IPS-18a (cell line): ENCODE results near the gene TC2N.
"Not testable (repeated sequence)": the region's sequence is repeated elsewhere in the genome, so short reads cannot be mapped to it uniquely, and the experiment has no call there.

Source experiments
- H3K27ac ChIP-seq: one replicate; pipeline ENCODE4 v1.5.1; 2013; ENCODE audit warnings: low read length
- H3K27me3 ChIP-seq: one replicate; pipeline ENCODE4 v1.6.1; 2013; ENCODE audit warnings: mild to moderate bottlenecking, low read length; ENCODE audit not compliant: control insufficient read depth, insufficient read depth
- H3K36me3 ChIP-seq: one replicate; pipeline ENCODE4 v1.6.1; 2013; ENCODE audit warnings: low read depth, low read length; ENCODE audit not compliant: control insufficient read depth
- H3K4me1 ChIP-seq: one replicate; pipeline ENCODE4 v1.6.1; 2013; ENCODE audit warnings: low read depth, low read length; ENCODE audit not compliant: control insufficient read depth
- H3K4me3 ChIP-seq: one replicate; pipeline ENCODE4 v1.5.1; 2013; ENCODE audit warnings: low read length
- H3K9ac ChIP-seq: one replicate; pipeline ENCODE4 v1.6.1; 2013; ENCODE audit warnings: mild to moderate bottlenecking, low read length, moderate library complexity
- H3K9me3 ChIP-seq: one replicate; pipeline ENCODE4 v1.6.1; 2013; ENCODE audit warnings: low read depth, low read length; ENCODE audit not compliant: control insufficient read depth

The TC2N gene

DNA sequence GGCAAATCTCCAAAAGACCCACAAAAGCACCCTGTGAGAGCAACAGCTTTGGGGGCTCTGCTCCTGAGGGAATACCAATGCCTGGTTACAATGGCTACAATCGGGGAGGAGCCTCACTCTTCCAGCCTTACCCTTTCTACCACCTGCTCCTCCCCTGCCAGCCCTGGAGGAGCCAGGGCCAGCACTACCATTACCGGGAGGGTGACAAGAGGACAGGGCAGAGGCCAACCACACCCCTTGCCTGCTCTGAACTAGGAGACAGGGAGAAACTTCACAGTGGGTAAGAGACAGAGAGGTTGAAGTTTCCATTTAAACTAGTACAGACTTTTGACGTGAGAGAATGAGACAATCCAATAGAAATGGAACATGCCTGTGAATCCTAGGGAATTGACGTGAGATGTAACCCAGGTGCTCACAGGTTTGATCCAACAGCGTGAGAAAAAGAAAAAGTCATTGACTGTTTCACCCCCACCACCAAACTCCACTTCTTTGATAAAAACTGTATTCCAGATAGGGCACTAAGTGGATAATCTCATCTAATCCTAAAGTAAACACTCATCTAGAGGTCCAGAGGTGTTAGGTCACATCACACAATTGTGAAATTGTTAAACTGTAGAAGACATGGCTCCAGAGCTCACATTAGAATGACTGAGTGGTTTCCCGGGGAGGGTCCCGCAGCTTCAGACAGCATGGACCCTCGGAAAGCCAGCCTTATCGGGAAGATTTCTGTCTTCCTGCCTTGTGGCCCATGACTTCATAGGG, 8.4 kb upstream of the TC2N start:
- H3K4me1 ChIP-seq, result no peaks in the 10 kb centered on the region
- H3K36me3 ChIP-seq, result no peaks in the 10 kb centered on the region
- no peak overlapping the region for H3K4me3 ChIP-seq
- H3K27me3 ChIP-seq, result no peaks in the 10 kb centered on the region
- H3K9ac ChIP-seq, result no peak overlapping the region
- no peak overlapping the region for H3K27ac ChIP-seq
- no peaks in the 10 kb centered on the region for H3K9me3 ChIP-seq

- Histone ChIP-seq H3K27ac (no peak overlapping the region), H3K4me1 (peaks cover 4% of the 10 kb centered on the region), H3K9ac (no peak overlapping the region)
Measured at GRCh38 chr14:91873471-91874415, 6.4 kb upstream of the TC2N start.

DNA sequence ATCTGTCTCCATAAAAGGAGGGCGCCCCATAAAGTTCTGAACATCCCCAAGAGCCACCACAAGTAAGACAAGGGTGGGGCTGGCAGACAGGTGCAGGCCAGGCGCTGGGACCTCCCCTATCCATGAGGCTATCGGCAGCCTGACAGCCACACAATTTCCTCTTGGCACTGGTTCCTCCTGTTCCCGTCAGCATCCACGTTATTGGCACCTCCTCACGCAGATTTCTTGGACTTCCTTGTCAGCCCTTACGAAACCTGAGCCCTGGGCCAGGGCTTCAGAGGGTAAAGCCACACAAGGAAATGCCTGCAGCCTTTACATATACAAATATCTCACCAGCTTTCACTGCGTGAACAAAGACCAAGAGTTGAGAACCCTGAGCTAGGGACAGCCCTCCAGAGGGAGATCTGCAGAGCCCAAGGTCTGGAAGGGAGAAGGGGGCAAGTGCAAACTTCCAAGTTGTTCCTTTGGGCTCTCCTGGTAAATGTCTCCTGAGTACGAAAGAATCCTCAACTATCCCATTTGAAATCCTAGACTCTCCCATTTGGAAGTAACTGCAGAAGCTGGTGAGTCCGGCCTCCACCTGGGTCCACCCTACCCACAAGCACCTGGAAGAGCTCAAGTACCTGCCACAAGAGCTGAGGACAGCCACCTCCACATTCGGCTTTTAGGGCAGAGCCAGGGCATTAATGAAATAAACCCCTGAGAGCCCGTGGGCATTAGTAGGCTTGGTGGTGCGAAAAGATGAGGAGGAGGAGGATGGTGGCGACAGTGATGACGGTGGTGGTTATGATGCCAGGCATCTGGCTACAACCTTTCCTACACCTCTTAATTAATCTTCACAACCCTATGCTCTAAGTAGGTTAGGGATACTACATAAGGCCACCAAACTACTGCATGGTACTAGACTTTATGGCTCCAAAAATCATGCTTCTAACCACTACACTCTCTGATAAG, 5.5 kb upstream of the TC2N start:
- Histone ChIP-seq H3K4me1 (peaks cover 4% of the 10 kb centered on the region), H3K27ac (no peak overlapping the region), H3K9ac (no peak overlapping the region), H3K27me3 (no peaks in the 10 kb centered on the region), H3K9me3 (no peaks in the 10 kb centered on the region), H3K4me3 (no peak overlapping the region), H3K36me3 (no peaks in the 10 kb centered on the region)

More at GRCh38 chr14:91873471-91874415, 6.4 kb upstream of the TC2N start:
- H3K36me3 ChIP-seq, result no peaks in the 10 kb centered on the region
- no peaks in the 10 kb centered on the region for H3K27me3 ChIP-seq
- no peaks in the 10 kb centered on the region for H3K9me3 ChIP-seq
- no peak overlapping the region for H3K4me3 ChIP-seq

- peaks cover 4% of the 10 kb centered on the region for H3K4me1 ChIP-seq
- no peaks in the 10 kb centered on the region for H3K27me3 ChIP-seq
- no peak overlapping the region for H3K27ac ChIP-seq
- H3K4me3 ChIP-seq, result no peak overlapping the region
- no peaks in the 10 kb centered on the region for H3K36me3 ChIP-seq
- H3K9ac ChIP-seq, result no peak overlapping the region
- no peaks in the 10 kb centered on the region for H3K9me3 ChIP-seq
Measured at GRCh38 chr14:91872011-91872501, 4.7 kb upstream of the TC2N start.

DNA sequence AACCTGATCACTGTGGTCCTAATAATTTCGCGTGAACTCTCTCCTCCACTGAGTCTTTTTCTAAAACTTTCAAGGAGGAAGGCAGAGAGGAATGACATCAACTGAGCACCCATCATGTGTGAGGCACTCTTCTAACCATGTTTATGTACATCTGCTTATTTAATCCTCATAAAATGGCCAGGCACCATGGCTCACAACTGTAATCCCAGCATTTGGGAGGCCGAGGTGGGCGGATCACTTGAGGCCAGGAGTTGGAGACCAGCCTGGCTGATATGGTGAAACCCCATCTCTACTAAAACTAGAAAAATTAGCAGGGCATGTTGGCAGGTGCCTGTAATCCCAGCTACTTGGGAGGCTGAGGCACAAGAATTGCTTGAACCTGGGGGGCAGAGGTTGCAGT, 4.1 kb upstream of the TC2N start:
- H3K27me3 ChIP-seq, H3K9me3 ChIP-seq, H3K9ac ChIP-seq, H3K4me3 ChIP-seq, H3K36me3 ChIP-seq, H3K4me1 ChIP-seq, H3K27ac ChIP-seq: not testable (repeated sequence)

- H3K27ac ChIP-seq, result no peak overlapping the region
- H3K4me3 ChIP-seq, result no peak overlapping the region
- H3K9ac ChIP-seq, result no peak overlapping the region
Measured at GRCh38 chr14:91870890-91871289, 3.6 kb upstream of the TC2N start.

GRCh38 chr14:91870001-91870400, 2.7 kb upstream of the TC2N start:
- Histone ChIP-seq H3K27ac (no peak overlapping the region), H3K9ac (no peak overlapping the region)

More at GRCh38 chr14:91870890-91871289, 3.6 kb upstream of the TC2N start:
- Histone ChIP-seq H3K27me3 (no peaks in the 10 kb centered on the region), H3K4me1 (peaks cover 4% of the 10 kb centered on the region), H3K36me3 (no peaks in the 10 kb centered on the region), H3K9me3 (no peaks in the 10 kb centered on the region)

DNA sequence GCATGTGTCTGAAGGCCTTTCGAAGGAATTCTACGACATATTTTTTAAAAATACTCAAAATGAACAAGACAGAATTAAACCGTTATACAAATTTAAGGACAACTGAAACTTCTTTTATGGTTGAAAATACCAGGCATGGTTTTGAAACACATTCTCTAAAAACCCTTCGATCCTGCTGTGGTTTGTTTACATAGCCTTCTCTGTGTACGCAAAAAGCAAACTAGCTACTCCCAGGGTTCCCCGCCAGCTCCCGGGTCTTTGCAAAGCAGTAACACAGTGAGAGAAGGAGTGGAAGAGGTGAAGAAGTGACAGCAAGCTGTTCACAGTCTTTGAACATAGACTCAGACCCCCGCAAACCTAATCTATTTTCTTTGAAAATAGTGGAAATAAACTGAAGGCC, 2.2 kb upstream of the TC2N start:
- Histone ChIP-seq H3K36me3 (no peaks in the 10 kb centered on the region), H3K4me1 (peaks cover 4% of the 10 kb centered on the region), H3K4me3 (no peak overlapping the region), H3K9ac (no peak overlapping the region), H3K27ac (no peak overlapping the region), H3K27me3 (no peaks in the 10 kb centered on the region), H3K9me3 (no peaks in the 10 kb centered on the region)

More at GRCh38 chr14:91870001-91870400, 2.7 kb upstream of the TC2N start:
- no peaks in the 10 kb centered on the region for H3K27me3 ChIP-seq
- no peak overlapping the region for H3K4me3 ChIP-seq
- H3K36me3 ChIP-seq, result no peaks in the 10 kb centered on the region
- no peaks in the 10 kb centered on the region for H3K9me3 ChIP-seq
- peaks cover 4% of the 10 kb centered on the region for H3K4me1 ChIP-seq

- H3K36me3 ChIP-seq, result no peaks in the 10 kb centered on the region
- H3K27ac ChIP-seq, result no peak overlapping the region
- no peak overlapping the region for H3K9ac ChIP-seq
- no peaks in the 10 kb centered on the region for H3K27me3 ChIP-seq
- H3K4me1 ChIP-seq, result peaks cover 4% of the 10 kb centered on the region
- H3K4me3 ChIP-seq, result no peak overlapping the region
- H3K9me3 ChIP-seq, result no peaks in the 10 kb centered on the region
Measured at GRCh38 chr14:91866511-91867295, 633 bp downstream of the TC2N start.

DNA sequence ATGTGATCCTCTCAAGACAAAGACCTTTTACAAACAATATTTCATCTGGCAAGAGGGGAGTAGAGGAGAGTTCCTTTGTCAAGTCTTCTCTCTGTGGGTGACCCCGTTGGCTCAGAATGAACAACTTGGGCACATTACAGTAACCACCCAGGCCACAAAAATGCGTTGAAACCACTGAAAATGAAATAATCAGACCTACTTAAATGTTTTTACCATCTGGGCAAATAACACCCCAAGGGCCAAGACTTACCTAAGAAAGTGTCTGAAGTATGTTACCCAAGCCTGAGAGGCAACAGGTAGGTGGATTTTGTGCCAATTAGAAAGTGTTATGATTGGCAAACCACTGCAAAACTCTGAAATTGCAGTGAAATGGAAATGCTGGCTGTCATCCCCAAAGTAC, 1.3 kb downstream of the TC2N start:
- Histone ChIP-seq H3K9me3 (no peaks in the 10 kb centered on the region), H3K27ac (no peak overlapping the region), H3K36me3 (no peaks in the 10 kb centered on the region), H3K27me3 (no peaks in the 10 kb centered on the region), H3K4me3 (no peak overlapping the region), H3K4me1 (peaks cover 4% of the 10 kb centered on the region), H3K9ac (no peak overlapping the region)
